ENCODE data around the gene LEFTY1.
A peak's percentile ranks its signal among the peaks of the same experiment; 100 is the strongest.
"Not testable (repeated sequence)": the region's sequence is repeated elsewhere in the genome, so short reads cannot be mapped to it uniquely, and the experiment has no call there.

Gene LEFTY1

DNA sequence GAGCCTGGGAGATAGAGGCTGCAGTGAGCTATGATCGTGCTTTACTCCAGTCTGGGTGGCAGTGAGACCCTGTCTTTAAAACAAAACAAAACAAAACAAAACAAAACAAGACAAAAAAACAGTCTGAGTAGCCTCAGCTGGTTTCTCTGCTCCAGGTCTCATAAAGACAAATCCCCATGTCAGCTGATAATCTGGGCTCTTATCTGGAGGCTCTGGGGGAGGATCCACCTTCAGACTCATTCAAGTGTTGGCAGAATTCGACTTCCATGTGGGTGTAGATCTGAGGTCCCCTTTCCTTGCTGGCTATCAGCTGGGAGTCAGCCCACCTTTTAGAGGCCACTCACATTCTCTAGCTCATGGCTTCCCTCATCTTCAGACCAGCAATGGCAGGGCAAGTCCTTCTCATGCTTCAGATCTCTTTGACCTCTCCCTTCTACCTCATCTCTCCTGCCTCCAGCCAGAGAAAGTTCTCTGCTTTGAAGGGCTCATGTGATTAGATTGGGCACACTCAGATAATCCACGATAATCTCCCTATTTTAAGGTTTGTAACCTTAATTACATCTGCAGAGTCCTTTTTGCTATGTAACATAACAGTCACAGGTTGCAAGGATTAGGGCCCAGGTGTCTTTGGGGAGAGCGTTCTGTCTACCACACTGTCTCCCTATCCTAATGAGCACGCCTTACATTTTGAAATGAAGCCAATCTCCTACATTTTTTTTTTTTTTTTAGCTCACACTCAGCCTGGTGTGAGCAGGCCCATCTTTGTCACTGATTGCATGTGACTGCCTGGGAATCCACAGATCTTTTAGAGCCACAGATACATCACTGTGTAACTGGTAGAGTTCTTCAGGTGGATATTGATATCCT lies 42.6 kb upstream of the LEFTY1 start:
- TF ChIP-seq, protein P1, sequence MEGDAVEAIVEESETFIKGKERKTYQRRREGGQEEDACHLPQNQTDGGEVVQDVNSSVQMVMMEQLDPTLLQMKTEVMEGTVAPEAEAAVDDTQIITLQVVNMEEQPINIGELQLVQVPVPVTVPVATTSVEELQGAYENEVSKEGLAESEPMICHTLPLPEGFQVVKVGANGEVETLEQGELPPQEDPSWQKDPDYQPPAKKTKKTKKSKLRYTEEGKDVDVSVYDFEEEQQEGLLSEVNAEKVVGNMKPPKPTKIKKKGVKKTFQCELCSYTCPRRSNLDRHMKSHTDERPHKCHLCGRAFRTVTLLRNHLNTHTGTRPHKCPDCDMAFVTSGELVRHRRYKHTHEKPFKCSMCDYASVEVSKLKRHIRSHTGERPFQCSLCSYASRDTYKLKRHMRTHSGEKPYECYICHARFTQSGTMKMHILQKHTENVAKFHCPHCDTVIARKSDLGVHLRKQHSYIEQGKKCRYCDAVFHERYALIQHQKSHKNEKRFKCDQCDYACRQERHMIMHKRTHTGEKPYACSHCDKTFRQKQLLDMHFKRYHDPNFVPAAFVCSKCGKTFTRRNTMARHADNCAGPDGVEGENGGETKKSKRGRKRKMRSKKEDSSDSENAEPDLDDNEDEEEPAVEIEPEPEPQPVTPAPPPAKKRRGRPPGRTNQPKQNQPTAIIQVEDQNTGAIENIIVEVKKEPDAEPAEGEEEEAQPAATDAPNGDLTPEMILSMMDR (conservative IDR thresholded peaks at IDR 0.05; ENCODE audit: low read length): no peak
- H3K4me3 ChIP-seq (ENCODE audit: low read length): no peak overlapping the region
- no peak for DNase-seq (ENCODE audit: low read depth)

DNA sequence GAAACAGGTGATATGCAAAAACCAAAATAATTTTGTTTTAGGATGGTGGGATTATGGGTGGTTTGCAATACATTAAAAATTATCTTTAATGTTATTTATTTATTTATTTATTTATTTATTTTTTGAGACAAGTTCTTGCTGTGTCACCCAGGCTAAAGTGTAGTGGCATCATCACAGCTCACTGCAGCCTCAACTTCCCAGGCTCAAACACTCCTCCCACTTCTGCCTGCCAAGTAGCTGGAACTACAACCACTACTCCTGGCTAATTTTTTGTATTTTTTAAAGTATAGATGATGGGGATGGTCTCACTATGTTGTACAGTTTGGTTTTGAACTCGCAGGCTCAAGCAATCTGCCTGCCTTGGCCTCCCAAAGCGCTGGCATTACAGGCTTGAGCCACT lies 41.6 kb upstream of the LEFTY1 start:
- TF ChIP-seq, protein P1 (conservative IDR thresholded peaks at IDR 0.05; ENCODE audit: low read length): no peak
- H3K4me3 ChIP-seq (ENCODE audit: low read length): no peak overlapping the region
- DNase-seq (ENCODE audit: low read depth): no peak

DNA sequence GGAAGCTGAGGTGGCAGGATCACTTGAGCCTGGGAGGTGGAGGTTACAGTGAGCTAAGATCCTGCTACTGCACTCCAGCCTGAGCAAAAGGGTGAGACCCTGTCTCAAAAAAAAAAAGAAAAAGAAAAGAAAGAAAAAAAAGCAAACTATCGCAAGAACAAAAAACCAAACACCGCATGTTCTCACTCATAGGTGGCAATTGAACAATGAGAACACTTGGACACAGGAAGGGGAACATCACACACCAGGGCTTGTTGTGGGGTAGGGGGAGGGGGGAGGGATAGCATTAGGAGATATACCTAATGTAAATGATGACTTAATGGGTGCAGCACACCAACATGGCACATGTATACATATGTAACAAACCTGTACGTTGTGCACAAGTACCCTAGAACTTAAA lies 40.5 kb upstream of the LEFTY1 start:
- not testable (repeated sequence) for H3K4me3 ChIP-seq (ENCODE audit: low read length); DNase-seq (ENCODE audit: low read depth)

DNA sequence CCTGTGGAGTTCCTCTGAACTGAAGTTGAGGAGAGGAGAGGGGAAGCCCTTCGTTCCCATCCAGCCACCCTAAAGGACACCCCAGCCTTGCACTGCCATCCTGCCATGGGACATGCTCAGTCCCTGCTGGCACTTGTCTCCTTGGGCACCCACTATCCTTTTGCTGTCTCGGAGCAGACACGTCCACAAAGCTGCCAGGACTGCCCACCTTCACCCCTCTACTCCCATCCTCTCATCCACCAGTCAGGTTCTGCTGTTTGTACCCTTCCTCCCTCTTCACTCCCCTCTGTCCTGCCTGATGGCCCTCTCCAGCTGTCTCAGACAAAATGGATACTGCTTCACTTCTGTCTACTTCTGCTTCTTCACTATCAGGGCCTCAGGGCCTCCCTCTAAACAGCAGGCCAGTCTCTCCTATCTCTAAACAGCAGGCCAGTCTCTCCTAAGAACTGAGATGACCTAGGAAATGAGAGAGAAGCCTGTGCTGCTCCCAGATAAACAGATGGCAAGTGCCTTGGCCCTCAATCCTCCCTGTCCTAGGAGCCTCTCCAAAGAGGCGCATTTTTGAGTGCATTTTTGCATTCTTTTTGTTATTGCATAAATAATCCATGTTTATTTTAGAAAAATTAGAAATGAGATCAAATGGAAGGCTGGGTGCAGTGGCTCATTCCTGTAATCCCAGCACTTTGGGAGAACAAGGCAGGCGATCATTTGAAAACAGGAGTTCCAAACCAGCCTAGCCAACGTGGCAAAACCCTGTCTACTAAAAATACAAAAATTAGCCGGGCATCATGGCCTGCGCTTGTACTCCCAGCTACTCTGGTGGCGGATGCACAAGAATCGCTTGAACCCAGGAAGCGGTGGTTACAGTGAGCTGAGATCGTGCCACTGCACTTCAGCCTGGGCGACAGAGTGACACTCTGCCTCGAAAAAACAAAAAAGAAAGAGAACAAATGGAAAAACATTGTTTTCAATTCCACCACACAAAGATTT lies 39.5 kb upstream of the LEFTY1 start:
- TF ChIP-seq, protein P1 (conservative IDR thresholded peaks at IDR 0.05; ENCODE audit: low read length): no peak
- no peak overlapping the region for H3K4me3 ChIP-seq (ENCODE audit: low read length)
- DNase-seq (ENCODE audit: low read depth): no peak

DNA sequence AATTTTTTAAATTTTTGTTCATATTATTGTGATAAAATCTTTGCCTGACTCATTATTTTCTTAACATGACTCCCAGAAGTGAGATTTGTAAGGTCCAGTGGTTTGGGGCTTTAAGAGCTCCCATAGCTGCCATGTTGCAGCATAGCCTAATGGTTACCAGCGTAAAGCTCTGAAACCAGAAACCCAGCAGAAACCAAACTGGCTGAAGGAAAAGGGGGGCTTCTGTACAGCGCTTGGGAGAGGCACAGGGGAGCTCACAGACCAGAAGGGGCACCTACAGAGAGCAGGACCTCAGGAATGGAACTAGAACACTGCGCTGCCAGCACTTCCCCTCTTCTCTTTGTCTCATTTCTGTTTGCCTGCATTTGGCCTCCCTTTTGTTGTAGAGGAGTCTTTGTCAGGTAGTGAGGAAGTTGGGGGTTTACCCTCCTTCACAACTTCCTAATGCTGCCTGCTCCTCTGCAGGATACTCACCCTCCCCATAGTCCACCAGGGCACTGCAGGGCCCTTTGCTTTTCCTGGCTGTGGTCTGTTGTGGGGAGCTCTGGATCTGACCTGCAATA lies 37.7 kb upstream of the LEFTY1 start:
- TF ChIP-seq, protein P1 (conservative IDR thresholded peaks at IDR 0.05; ENCODE audit: low read length): no peak
- no peak for DNase-seq (ENCODE audit: low read depth)
- no peak overlapping the region for H3K4me3 ChIP-seq (ENCODE audit: low read length)

DNA sequence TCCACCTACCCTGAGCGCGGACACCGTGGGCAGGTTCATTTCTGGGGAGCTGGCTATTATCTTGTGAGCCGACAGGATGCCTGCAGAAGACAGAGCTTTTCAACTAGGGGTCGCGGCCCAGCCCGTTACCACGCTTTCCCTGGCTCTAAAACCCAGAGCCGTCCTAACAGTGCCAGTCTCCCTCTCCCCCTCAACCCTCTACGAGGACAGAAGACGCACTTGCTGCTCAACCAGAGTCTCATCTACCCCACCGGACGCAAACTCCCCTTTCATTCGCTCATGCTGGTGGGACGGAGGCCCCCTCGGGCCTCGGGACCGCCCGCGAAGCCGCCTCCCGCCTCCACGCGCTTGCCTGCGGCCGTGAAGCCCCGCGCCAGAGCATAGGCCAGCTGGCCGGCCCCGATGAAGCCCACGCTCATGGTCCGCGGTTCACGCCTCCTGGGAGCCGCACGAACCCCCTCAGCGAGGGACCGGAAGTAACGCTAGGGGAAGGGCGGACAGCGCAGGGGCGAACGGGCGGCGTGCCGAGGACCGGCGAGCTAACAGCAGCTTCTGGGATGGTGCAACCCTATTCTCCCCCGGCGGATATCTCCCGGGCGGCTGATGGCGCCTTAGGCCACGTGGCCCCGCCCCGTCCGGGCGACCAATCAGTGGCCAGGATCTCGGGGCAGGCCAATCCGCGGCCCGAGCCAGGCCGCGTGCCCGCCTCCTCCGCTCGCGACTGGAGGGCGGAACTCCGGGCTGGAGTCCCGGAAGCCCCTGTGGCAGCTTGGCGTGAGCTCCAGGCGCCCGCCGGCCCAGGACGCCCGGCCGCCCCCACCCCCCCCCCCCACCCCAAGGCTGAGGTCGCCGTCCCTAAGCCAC lies 35.0 kb upstream of the LEFTY1 start, which contains the start of gene PYCR2:
PYCR2 (minus strand) TSS at position 559 of the 864 bp plus-strand sequence; CDS start at position 419, 140 bp downstream.
- peak; percentile 96 for DNase-seq (ENCODE audit: low read depth)
- peak within 1 kb of the TSS; percentile 95 for H3K4me3 ChIP-seq (ENCODE audit: low read length)
- TF ChIP-seq, protein P1 (conservative IDR thresholded peaks at IDR 0.05; ENCODE audit: low read length): no peak
